GM12878 (cell line): ENCODE data around the gene REV3L. TPM values are rescaled to one million over a fixed set of nuclear protein-coding genes. Genes with fewer than 3 reads are reported as not detected.

Experiments used
- ATAC-seq: fragments of 200-7000 bp; cut with Tn5 transposase; 3 replicates; pipeline ENCODE4 v1.9.1; 2020; ENCODE audit warnings: mild to moderate bottlenecking, moderate library complexity
- BruUV-seq: library from RNA; stranded (reverse); fragments of 400-500 nt; replicated peaks from 2 replicates; lab custom pipeline; 2021; lab: Mats Ljungman, UMichigan
- CTCF ChIA-PET: fragments of 300-600 bp; sonication (Branson Sonifier 250); formaldehyde crosslinking; extraction: SDS; loops from one replicate; lab custom pipeline; 2021; ENCODE audit warnings: inconsistent platforms; lab: Yijun Ruan, JAX
- POLR2A ChIA-PET: fragments of 350-600 bp; formaldehyde crosslinking; extraction: SDS; loops from one replicate; lab custom pipeline; 2021; ENCODE audit warnings: inconsistent platforms; lab: Charles Lee
- RAD21 ChIA-PET: fragments of 300-600 bp; sonication (Branson Sonifier 250); formaldehyde crosslinking; loops from one replicate; lab custom pipeline; 2023; ENCODE audit warnings: antibody characterized with exemption; ENCODE audit not compliant: unreplicated experiment; lab: Charles Lee
- SMC1A ChIA-PET: fragments of 300-600 bp; sonication (Branson Sonifier 250); formaldehyde crosslinking; loops from one replicate; lab custom pipeline; 2023; ENCODE audit not compliant: unreplicated experiment, uncharacterized antibody; lab: Charles Lee
- DNase-seq: peaks from one replicate; pipeline ENCODE4 v3.0.0-alpha.2; 2011; ENCODE audit warnings: low read depth, low spot score
- FAIRE-seq: peaks from 3 replicates; lab custom pipeline; 2011; peaks lifted over from hg19 to GRCh38; lab: Jason Lieb, UNC
- H2AFZ ChIP-seq: 2 replicates; pipeline ENCODE4 v1.6.0; 2011; ENCODE audit warnings: low read depth, low read length, control low read depth; ENCODE audit not compliant: control insufficient read depth
- H3K27ac ChIP-seq: 2 replicates; pipeline ENCODE4 v1.5.1; 2011; ENCODE audit warnings: control low read depth; ENCODE audit not compliant: control insufficient read depth, insufficient read depth
- H3K27me3 ChIP-seq, 2 experiments: replicated peaks in 1 of 2; 2 replicates each; pipeline versions ENCODE4 v1.6.0 to v1.6.1; 2011; ENCODE audit warnings: low read length in 1 of 2; ENCODE audit not compliant: control insufficient read depth in 2 of 2, insufficient read depth in 2 of 2
- H3K36me3 ChIP-seq, 2 experiments: 2 replicates each; pipeline ENCODE4 v1.5.1; 2011; ENCODE audit warnings: low read length in 1 of 2; ENCODE audit not compliant: control insufficient read depth in 2 of 2, insufficient read depth in 2 of 2
- H3K4me1 ChIP-seq: 2 replicates; pipeline ENCODE4 v1.6.1; 2011; ENCODE audit warnings: mild to moderate bottlenecking, low read length, moderate library complexity, mixed read lengths; ENCODE audit not compliant: control insufficient read depth, insufficient read depth
- H3K4me2 ChIP-seq: 2 replicates; pipeline ENCODE4 v1.6.0; 2011; ENCODE audit warnings: control low read depth; ENCODE audit not compliant: control insufficient read depth, insufficient read depth
- H3K4me3 ChIP-seq: fragments of 200-600 bp; sonication (generic); 2 replicates; pipeline ENCODE4 v1.5.1; 2016
- H3K79me2 ChIP-seq: 2 replicates; pipeline ENCODE4 v1.6.0; 2011; ENCODE audit warnings: low read length; ENCODE audit not compliant: control insufficient read depth, insufficient read depth
- H3K9ac ChIP-seq: 2 replicates; pipeline ENCODE4 v1.8.0; 2011; ENCODE audit warnings: low read length, control low read depth, mixed read lengths; ENCODE audit not compliant: control insufficient read depth, insufficient read depth
- H3K9me3 ChIP-seq: replicated peaks from 3 replicates; pipeline ENCODE4 v1.5.1; 2011; ENCODE audit warnings: mild to moderate bottlenecking, low read length; ENCODE audit not compliant: control insufficient read depth, insufficient read depth
- H4K20me1 ChIP-seq: 2 replicates; pipeline ENCODE4 v1.6.0; 2011; ENCODE audit not compliant: control insufficient read depth, insufficient read depth
- ATF7 ChIP-seq: fragments of 450-650 bp; IDR thresholded peaks from 2 replicates; pipeline ENCODE4 v1.6.1; 2016; ENCODE audit warnings: low read depth, mild to moderate bottlenecking
- BHLHE40 ChIP-seq, 2 experiments: fragments of 450-650 bp in 1 of 2; IDR thresholded peaks; 2 replicates each; pipeline ENCODE4 v1.6.1; 2011 to 2017; ENCODE audit warnings: low read depth in 2 of 2, borderline replicate concordance in 1 of 2, improper control_type of control experiment in 1 of 2, low read length in 1 of 2, mild to moderate bottlenecking in 1 of 2
- CHD2 ChIP-seq: IDR thresholded peaks from 2 replicates; pipeline ENCODE4 v1.6.1; 2011; ENCODE audit warnings: low read depth, low read length, improper control_type of control experiment, borderline replicate concordance
- CHD4 ChIP-seq: fragments of 200-600 bp; sonication (generic); IDR thresholded peaks from 2 replicates; pipeline ENCODE4 v1.6.1; 2016; ENCODE audit warnings: mild to moderate bottlenecking
- EGR1 ChIP-seq, 2 experiments: IDR thresholded peaks; 1 replicate in 1 of 2; 2 replicates in 1 of 2; pipeline ENCODE4 v1.6.1; 2011 to 2012; ENCODE audit warnings: low read depth in 2 of 2, low read length in 2 of 2, borderline replicate concordance in 1 of 2, mild to moderate bottlenecking in 1 of 2, moderate library complexity in 1 of 2
- IRF4 ChIP-seq: IDR thresholded peaks from 2 replicates; pipeline ENCODE4 v1.6.1; 2011; ENCODE audit warnings: low read depth, low read length
- MTA2 ChIP-seq: fragments of 450-650 bp; IDR thresholded peaks from 2 replicates; pipeline ENCODE4 v1.6.1; 2016; ENCODE audit warnings: low read depth, mild to moderate bottlenecking, moderate library complexity
- NFIC ChIP-seq: IDR thresholded peaks from 2 replicates; pipeline ENCODE4 v1.6.1; 2012; ENCODE audit warnings: low read depth, mild to moderate bottlenecking, inconsistent platforms, low read length, moderate library complexity
- PAX8 ChIP-seq: fragments of 450-650 bp; IDR thresholded peaks from 2 replicates; pipeline ENCODE4 v1.6.1; 2017; ENCODE audit warnings: mild to moderate bottlenecking, moderate library complexity
- RAD51 ChIP-seq: fragments of 450-650 bp; IDR thresholded peaks from 2 replicates; pipeline ENCODE4 v1.6.1; 2016; ENCODE audit warnings: moderate library complexity, mild to moderate bottlenecking, inconsistent platforms
- SIN3A ChIP-seq: IDR thresholded peaks from 2 replicates; pipeline ENCODE4 v1.6.1; 2012; ENCODE audit warnings: low read depth, low read length, improper control_type of control experiment
- SMC3 ChIP-seq: IDR thresholded peaks from 2 replicates; pipeline ENCODE4 v1.6.1; 2011; ENCODE audit warnings: low read length, improper control_type of control experiment, borderline replicate concordance
- ZNF207 ChIP-seq: fragments of 450-650 bp; IDR thresholded peaks from 2 replicates; pipeline ENCODE4 v1.6.1; 2014; ENCODE audit warnings: antibody characterized with exemption, mild to moderate bottlenecking, borderline replicate concordance
- ZNF274 ChIP-seq: IDR thresholded peaks from one replicate; pipeline ENCODE4 v1.8.0; 2011; ENCODE audit not compliant: insufficient read length, insufficient read depth
- WGBS: methylation state at CpG from one replicate; pipeline ENCODE4 v1.1.6; 2016; ENCODE audit warnings: low lambda C conversion rate; ENCODE audit not compliant: insufficient replicate concordance, insufficient coverage; ENCODE audit errors: missing lambda C conversion rate; 5-methylcytosine and 5-hydroxymethylcytosine counted together
- in situ Hi-C: fragments of 300-500 bp; cut with MboI; formaldehyde crosslinking; loops from 9 replicates; pipeline ENCODE4 v1.14.3; 2018; ENCODE audit warnings: mixed read lengths
- intact Hi-C: fragments of 100-400 bp; cut with micrococcal nuclease; formaldehyde crosslinking; loops from one replicate; pipeline ENCODE4 v1.14.2; 2022; ENCODE audit not compliant: unreplicated experiment
- polyA plus RNA-seq, 11 experiments: library from polyadenylated mRNA; depleted of rRNA in 4 of 11; unstranded in 6 of 11; stranded (reverse) in 5 of 11; fragments of >200 nt; fragmentation: Nextera tagmentation in 4 of 11; fragmentation: Illumina TruSeq in 1 of 11; extraction: Ambion mirVana in 4 of 11; extraction: Trizol in 1 of 11; gene quantifications; 1 replicate in 1 of 11; 2 replicates in 10 of 11; pipeline versions ENCODE4 v1.2.1 to v1.2.3, GENCODE V29; 2011 to 2016; ENCODE audit warnings: inconsistent platforms in 2 of 11, missing spikeins in 2 of 11, low read depth in 1 of 11
- total RNA-seq, 4 experiments: library from RNA; depleted of rRNA in 3 of 4; stranded (reverse); fragments of >200 nt in 3 of 4; fragmentation: Illumina TruSeq in 1 of 4; extraction: Trizol in 1 of 4; gene quantifications; 2 replicates each; pipeline versions ENCODE4 v1.2.1 to v1.2.3, GENCODE V29; 2013 to 2021
- TF ChIP-seq, protein P1 (sequence below): fragments of 450-650 bp; IDR thresholded peaks from 2 replicates; pipeline ENCODE4 v1.6.1; 2016; ENCODE audit warnings: mild to moderate bottlenecking
- TF ChIP-seq, protein P2 (sequence below): fragments of 450-650 bp; IDR thresholded peaks from 2 replicates; pipeline ENCODE4 v1.6.1; 2016; ENCODE audit warnings: mild to moderate bottlenecking
- TF ChIP-seq, protein P3 (sequence below): fragments of 450-650 bp; IDR thresholded peaks from 2 replicates; pipeline ENCODE4 v1.6.1; 2017; ENCODE audit warnings: low read depth, mild to moderate bottlenecking, moderate library complexity
- TF ChIP-seq, protein P4 (sequence below): IDR thresholded peaks from 2 replicates; pipeline ENCODE4 v1.6.1; 2012; ENCODE audit warnings: low read length, inconsistent platforms

The REV3L gene
- total and polyA plus RNA-seq, 10 of the 15 experiments (the other 5 are each of a cell fraction or from before 2014, with no cell fraction given) = 7.6 to 33.6 (median 21.5) TPM

DNA sequence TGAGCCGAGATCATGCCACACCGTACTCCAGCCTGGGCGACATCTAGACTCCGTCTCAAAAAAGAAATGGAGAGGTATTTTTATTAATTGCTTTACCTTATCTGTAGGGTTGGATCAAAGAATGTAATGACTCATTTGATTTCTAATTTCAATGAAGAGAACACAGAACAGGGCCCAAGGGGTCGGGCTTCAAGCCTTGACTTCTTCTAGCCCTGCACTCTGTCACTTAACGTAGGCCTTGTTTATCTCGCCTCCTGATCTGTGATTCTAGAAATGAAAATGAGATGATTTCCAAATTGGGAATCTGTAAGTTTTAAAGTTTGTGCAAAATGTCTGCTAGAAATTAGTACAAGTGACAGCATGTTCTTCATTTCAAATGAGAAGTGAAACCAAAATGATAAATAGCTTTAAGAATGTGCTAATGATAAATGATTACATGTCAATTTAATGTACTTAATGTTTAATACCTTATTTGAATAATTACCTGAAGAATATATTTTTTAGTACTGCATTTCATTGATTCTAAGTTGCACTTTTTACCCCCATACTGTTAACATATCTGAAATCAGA lies 215.2 kb downstream of the REV3L start:
- Histone ChIP-seq H4K20me1 (no peaks in the 10 kb centered on the region), H3K4me2 (peak overlapping the region; percentile 38; the same call in 1 of the 2 replicates)
- TF ChIP-seq ATF7 = peak; percentile 87
- TF ChIP-seq, protein P1, sequence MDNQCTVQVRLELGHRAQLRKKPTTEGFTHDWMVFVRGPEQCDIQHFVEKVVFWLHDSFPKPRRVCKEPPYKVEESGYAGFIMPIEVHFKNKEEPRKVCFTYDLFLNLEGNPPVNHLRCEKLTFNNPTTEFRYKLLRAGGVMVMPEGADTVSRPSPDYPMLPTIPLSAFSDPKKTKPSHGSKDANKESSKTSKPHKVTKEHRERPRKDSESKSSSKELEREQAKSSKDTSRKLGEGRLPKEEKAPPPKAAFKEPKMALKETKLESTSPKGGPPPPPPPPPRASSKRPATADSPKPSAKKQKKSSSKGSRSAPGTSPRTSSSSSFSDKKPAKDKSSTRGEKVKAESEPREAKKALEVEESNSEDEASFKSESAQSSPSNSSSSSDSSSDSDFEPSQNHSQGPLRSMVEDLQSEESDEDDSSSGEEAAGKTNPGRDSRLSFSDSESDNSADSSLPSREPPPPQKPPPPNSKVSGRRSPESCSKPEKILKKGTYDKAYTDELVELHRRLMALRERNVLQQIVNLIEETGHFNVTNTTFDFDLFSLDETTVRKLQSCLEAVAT = 0 out of 2 replicates have a peak, but pooled peaks have one; percentile 62
- no peak for TF ChIP-seq EGR1 (IDR thresholded peaks at IDR 0.05; ENCODE audit: borderline replicate concordance in 1 of 2, low read depth in 2 of 2, low read length in 2 of 2)
- TF ChIP-seq SMC3 = no peak
- no peak for TF ChIP-seq PAX8
- TF ChIP-seq CHD4 = no peak
- TF ChIP-seq, protein P2, sequence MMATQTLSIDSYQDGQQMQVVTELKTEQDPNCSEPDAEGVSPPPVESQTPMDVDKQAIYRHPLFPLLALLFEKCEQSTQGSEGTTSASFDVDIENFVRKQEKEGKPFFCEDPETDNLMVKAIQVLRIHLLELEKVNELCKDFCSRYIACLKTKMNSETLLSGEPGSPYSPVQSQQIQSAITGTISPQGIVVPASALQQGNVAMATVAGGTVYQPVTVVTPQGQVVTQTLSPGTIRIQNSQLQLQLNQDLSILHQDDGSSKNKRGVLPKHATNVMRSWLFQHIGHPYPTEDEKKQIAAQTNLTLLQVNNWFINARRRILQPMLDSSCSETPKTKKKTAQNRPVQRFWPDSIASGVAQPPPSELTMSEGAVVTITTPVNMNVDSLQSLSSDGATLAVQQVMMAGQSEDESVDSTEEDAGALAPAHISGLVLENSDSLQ = peak; percentile 81
- no peak for TF ChIP-seq IRF4
- TF ChIP-seq BHLHE40 (IDR thresholded peaks at IDR 0.05; ENCODE audit: borderline replicate concordance in 1 of 2, low read depth in 2 of 2, low read length in 1 of 2) = no peak
- TF ChIP-seq MTA2 = peak; percentile 86
- no peak for TF ChIP-seq SIN3A
- TF ChIP-seq, protein P3, sequence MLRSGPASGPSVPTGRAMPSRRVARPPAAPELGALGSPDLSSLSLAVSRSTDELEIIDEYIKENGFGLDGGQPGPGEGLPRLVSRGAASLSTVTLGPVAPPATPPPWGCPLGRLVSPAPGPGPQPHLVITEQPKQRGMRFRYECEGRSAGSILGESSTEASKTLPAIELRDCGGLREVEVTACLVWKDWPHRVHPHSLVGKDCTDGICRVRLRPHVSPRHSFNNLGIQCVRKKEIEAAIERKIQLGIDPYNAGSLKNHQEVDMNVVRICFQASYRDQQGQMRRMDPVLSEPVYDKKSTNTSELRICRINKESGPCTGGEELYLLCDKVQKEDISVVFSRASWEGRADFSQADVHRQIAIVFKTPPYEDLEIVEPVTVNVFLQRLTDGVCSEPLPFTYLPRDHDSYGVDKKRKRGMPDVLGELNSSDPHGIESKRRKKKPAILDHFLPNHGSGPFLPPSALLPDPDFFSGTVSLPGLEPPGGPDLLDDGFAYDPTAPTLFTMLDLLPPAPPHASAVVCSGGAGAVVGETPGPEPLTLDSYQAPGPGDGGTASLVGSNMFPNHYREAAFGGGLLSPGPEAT = peak; percentile 18; the same call in 1 of the 2 replicates
- TF ChIP-seq NFIC = 0 out of 2 replicates have a peak, but pooled peaks have one; percentile 20
- TF ChIP-seq, protein P4, sequence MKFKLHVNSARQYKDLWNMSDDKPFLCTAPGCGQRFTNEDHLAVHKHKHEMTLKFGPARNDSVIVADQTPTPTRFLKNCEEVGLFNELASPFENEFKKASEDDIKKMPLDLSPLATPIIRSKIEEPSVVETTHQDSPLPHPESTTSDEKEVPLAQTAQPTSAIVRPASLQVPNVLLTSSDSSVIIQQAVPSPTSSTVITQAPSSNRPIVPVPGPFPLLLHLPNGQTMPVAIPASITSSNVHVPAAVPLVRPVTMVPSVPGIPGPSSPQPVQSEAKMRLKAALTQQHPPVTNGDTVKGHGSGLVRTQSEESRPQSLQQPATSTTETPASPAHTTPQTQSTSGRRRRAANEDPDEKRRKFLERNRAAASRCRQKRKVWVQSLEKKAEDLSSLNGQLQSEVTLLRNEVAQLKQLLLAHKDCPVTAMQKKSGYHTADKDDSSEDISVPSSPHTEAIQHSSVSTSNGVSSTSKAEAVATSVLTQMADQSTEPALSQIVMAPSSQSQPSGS = 0 out of 2 replicates have a peak, but pooled peaks have one; percentile 31
- peak; percentile 26; the same call in 1 of the 2 replicates for TF ChIP-seq RAD51
- no peak for TF ChIP-seq ZNF274
- no peak for TF ChIP-seq CHD2
- no peak for TF ChIP-seq ZNF207

More for the DNA sequence above, 215.2 kb downstream of the REV3L start:
- ATAC-seq (peak; percentile 52), DNase-seq (no peak), FAIRE-seq (no peak)
- Histone ChIP-seq H3K36me3 (peaks cover 4 to 24% of the 10 kb centered on the region in 2 experiments; a peak in 3 of 4 replicates), H2AFZ (no peak overlapping the region), H3K4me1 (peaks cover 5% of the 10 kb centered on the region), H3K9me3 (peaks cover 5% of the 10 kb centered on the region; the same call in 2 of the 3 replicates), H3K27me3 (no peaks in the 10 kb centered on the region), H3K27ac (0 out of 2 replicates have a peak overlapping the region, but pooled peaks have one; percentile 11), H3K4me3 (no peak overlapping the region), H3K79me2 (peaks cover 15% of the 10 kb centered on the region), H3K9ac (no peak overlapping the region)
- POLR2A ChIA-PET = interaction anchor here (1.1 kb wide), 1 partner anchor 33 kb away, joined by 3 read pairs; no protein-coding TSS in a partner anchor
- WGBS = 97% methylated on average over 7 of the region's 7 CpGs
- SMC1A ChIA-PET = interaction anchor here (1.0 to 2.2 kb wide), 3 partner anchors 9 to 42 kb away, joined by 3 to 11 read pairs (median 3); a partner anchor contains a TSS
- CTCF ChIA-PET = interaction anchor here (0.7 to 2.7 kb wide), 3 partner anchors 8 to 211 kb away, joined by 3 to 7 read pairs (median 3); no protein-coding TSS in a partner anchor
- RAD21 ChIA-PET = interaction anchor here (0.6 to 1.6 kb wide), 2 partner anchors 211 to 213 kb away, joined by 3 to 6 read pairs; no protein-coding TSS in a partner anchor
- intact Hi-C loops = no loop called here
- in situ Hi-C loops = no loop called here
- BruUV-seq = no TSS peak
